22Rv1 (cell line): ENCODE results near the gene RGS3.
A peak's percentile ranks its signal among the peaks of the same experiment; 100 is the strongest.

Source experiments
- H3K27ac ChIP-seq: fragments of 450-650 bp; 2 replicates; pipeline ENCODE4 v1.5.1; 2017
- ZFX ChIP-seq: fragments of 450-650 bp; IDR thresholded peaks from 2 replicates; pipeline ENCODE4 v1.6.1; 2017; ENCODE audit warnings: antibody characterized with exemption, borderline replicate concordance
- TF ChIP-seq, protein P1 (sequence below): fragments of 450-650 bp; IDR thresholded peaks from 2 replicates; pipeline ENCODE4 v1.5.1; 2017; ENCODE audit warnings: mild to moderate bottlenecking

Gene RGS3

DNA sequence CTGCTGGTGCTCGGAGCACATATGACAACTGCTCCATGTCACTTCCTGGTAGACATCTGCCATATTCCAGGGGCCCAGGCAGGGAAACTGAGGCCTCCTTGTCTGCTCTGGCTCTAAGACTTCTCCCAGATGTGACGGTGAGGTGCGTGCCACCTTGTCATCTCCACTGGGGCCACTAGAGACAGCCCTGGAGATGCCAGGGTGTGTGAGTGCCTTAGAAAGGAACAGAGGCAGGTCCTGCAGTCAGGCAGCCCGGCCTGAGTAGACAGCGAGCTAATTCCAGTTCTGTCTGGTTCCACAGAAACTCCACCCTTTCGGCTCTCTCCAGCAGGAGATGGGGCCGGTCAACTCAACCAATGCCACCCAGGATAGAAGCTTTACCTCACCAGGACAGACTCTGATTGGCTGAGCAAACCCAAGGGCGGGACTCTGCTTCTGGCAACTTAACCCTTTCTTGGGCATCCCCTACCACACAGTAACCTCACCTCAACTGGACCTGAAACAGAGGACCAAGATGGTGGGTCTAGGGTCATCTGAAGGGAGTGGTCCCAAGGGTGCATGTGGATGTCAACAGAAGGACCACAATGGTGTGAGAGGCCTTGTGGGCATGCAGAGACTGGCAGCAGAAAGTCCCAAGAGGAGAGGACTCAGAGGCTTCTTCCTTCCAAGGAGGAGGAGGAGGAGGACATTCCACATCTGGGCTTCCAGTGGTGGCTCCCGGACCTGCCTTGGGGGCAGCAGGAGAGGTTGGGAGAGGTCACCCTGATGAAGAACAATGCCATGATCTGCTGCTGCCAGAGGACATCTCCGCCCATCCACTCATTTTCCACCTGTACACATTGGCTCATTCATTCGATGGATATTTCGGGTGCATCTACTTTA is 77.7 kb downstream of the RGS3 start:
- no peak for TF ChIP-seq ZFX
- TF ChIP-seq, protein P1, sequence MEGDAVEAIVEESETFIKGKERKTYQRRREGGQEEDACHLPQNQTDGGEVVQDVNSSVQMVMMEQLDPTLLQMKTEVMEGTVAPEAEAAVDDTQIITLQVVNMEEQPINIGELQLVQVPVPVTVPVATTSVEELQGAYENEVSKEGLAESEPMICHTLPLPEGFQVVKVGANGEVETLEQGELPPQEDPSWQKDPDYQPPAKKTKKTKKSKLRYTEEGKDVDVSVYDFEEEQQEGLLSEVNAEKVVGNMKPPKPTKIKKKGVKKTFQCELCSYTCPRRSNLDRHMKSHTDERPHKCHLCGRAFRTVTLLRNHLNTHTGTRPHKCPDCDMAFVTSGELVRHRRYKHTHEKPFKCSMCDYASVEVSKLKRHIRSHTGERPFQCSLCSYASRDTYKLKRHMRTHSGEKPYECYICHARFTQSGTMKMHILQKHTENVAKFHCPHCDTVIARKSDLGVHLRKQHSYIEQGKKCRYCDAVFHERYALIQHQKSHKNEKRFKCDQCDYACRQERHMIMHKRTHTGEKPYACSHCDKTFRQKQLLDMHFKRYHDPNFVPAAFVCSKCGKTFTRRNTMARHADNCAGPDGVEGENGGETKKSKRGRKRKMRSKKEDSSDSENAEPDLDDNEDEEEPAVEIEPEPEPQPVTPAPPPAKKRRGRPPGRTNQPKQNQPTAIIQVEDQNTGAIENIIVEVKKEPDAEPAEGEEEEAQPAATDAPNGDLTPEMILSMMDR = no peak
- H3K27ac ChIP-seq = peak overlapping the region; percentile 78

DNA sequence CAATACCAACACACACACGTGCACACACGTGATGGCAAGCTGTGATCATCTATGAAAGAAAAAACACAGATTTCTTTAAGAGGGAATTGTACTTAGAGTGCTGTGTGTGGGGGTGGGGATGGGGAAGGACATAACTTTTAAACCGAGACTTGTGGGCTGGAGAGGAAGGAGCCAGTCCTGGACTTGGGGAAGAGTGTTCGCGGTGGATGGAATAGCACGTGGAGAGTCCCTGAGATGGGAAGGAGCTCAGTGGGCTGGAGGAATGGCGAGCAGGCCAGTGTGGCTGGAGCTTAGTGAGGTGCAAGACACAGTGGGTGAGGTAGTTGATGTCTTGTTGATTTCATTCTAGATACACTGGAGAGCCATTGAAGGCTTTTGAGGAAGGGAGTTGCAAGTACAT is 78.5 kb downstream of the RGS3 start:
- no peak for TF ChIP-seq ZFX
- TF ChIP-seq, protein P1 = no peak
- peak overlapping the region; percentile 78; the same call in 1 of the 2 replicates for H3K27ac ChIP-seq

DNA sequence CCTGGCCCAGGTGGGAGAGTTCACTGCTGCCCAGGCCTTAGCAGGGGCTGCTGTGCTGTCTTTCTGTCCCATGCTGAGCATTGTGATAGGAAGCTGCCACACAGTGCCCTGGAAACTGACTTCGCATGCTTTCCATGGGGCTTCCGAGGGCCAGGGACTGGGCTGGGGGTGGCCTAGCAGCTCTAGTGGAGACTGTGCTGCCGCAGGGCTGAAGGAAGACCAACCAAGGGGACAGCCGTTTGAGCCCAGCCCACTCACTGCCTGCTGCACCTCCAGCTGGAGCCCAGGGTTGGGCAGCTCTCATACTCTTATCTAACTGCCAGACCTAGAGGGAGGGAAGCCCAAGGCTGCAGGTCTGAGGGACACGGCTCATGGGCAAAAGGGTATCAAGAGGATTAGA is 79.2 kb downstream of the RGS3 start:
- TF ChIP-seq, protein P1 = no peak
- no peak for TF ChIP-seq ZFX

GRCh38 chr9:113543296-113543981 is 79.9 kb downstream of the RGS3 start:
- TF ChIP-seq ZFX = no peak
- TF ChIP-seq, protein P1 = no peak
- no peak overlapping the region for H3K27ac ChIP-seq

More for the DNA sequence above, 79.2 kb downstream of the RGS3 start:
- no peak overlapping the region for H3K27ac ChIP-seq

GRCh38 chr9:113543982-113544303 is 80.4 kb downstream of the RGS3 start:
- no peak overlapping the region for H3K27ac ChIP-seq
- TF ChIP-seq, protein P1 = no peak

- no peak overlapping the region for H3K27ac ChIP-seq
- TF ChIP-seq ZFX = no peak
- TF ChIP-seq, protein P1 = no peak
These were observed 81.5 kb downstream of the RGS3 start for GRCh38 chr9:113545068-113545467.

GRCh38 chr9:113546566-113546965 is 83.0 kb downstream of the RGS3 start:
- no peak overlapping the region for H3K27ac ChIP-seq
- TF ChIP-seq ZFX = no peak
- TF ChIP-seq, protein P1 = no peak
